AG10803 (cell line): ENCODE data around the gene PARD3.

Source experiments
- DNase-seq: peaks from one replicate; pipeline ENCODE4 v3.0.0; 2010; ENCODE audit warnings: low read depth
- H3K4me3 ChIP-seq: 2 replicates; pipeline ENCODE4 v1.5.1; 2011; ENCODE audit warnings: mild to moderate bottlenecking, low read length, control low read depth
- TF ChIP-seq, protein P1 (sequence below): conservative IDR thresholded peaks from 2 replicates; pipeline ENCODE4 v1.5.1; 2011; ENCODE audit warnings: mild to moderate bottlenecking, low read length, control low read depth, inconsistent platforms

The PARD3 gene

DNA sequence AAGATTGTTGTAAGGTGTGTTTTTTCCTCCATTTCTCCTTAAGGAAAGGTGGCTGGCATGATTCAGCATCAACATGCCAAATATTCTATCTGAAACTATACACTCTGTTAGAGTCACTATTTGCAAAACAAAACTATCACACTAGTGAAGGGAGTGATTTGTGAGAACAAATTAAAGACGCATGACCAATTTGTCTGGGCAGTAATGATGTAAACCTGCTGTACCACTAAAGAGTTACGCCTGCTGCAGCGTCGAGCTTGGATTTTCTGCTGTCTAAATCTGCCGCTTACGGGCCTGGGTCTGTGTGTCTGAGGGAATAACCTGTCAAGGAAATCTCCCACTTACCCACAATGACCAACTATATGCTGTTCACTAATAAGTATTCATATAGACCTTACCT lies 648.3 kb downstream of the PARD3 start:
- no peak for DNase-seq
- TF ChIP-seq, protein P1, sequence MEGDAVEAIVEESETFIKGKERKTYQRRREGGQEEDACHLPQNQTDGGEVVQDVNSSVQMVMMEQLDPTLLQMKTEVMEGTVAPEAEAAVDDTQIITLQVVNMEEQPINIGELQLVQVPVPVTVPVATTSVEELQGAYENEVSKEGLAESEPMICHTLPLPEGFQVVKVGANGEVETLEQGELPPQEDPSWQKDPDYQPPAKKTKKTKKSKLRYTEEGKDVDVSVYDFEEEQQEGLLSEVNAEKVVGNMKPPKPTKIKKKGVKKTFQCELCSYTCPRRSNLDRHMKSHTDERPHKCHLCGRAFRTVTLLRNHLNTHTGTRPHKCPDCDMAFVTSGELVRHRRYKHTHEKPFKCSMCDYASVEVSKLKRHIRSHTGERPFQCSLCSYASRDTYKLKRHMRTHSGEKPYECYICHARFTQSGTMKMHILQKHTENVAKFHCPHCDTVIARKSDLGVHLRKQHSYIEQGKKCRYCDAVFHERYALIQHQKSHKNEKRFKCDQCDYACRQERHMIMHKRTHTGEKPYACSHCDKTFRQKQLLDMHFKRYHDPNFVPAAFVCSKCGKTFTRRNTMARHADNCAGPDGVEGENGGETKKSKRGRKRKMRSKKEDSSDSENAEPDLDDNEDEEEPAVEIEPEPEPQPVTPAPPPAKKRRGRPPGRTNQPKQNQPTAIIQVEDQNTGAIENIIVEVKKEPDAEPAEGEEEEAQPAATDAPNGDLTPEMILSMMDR = no peak

DNA sequence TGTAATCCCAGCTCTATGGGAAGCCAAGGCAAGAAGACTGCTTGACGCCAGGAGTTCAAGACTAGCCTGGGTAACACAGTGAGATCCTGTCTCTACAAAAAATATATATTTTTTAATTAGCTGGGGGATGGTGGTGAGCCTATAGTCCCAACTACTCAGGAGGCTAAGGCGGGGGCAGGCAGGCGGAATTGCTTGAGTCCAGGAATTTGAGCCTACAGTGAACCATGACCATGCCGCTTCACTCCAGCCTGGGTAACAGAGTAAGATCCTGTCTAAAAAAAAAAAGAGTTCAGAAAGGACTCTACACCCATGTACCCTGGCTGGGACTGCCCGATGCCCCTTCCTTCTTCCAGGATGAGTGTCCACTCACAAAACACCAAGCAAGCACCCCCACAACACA lies 648.7 kb downstream of the PARD3 start:
- H3K4me3 ChIP-seq = no peak overlapping the region
- DNase-seq = no peak
- TF ChIP-seq, protein P1 = no peak

More for the DNA sequence above, 648.3 kb downstream of the PARD3 start:
- no peak overlapping the region for H3K4me3 ChIP-seq

DNA sequence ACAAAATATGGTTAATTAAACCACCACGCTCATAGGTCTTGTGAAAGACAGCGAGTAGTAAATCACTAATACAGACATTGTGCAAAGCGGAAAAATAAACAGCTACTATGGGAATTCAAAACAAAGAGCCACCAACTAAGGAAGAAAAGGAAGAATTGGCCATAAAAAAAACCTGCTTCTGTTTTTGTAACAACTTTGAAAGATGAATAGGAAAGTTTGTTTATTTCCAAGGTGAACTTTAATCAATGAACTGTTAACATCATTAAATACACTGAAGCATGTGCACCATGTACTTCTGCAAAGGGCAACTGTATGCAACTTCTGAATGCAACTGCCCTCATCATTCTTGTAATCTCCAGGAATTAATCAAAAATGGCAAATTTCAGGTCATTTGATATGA lies 651.1 kb downstream of the PARD3 start:
- TF ChIP-seq, protein P1 = no peak
- no peak for DNase-seq
- H3K4me3 ChIP-seq = no peak overlapping the region

DNA sequence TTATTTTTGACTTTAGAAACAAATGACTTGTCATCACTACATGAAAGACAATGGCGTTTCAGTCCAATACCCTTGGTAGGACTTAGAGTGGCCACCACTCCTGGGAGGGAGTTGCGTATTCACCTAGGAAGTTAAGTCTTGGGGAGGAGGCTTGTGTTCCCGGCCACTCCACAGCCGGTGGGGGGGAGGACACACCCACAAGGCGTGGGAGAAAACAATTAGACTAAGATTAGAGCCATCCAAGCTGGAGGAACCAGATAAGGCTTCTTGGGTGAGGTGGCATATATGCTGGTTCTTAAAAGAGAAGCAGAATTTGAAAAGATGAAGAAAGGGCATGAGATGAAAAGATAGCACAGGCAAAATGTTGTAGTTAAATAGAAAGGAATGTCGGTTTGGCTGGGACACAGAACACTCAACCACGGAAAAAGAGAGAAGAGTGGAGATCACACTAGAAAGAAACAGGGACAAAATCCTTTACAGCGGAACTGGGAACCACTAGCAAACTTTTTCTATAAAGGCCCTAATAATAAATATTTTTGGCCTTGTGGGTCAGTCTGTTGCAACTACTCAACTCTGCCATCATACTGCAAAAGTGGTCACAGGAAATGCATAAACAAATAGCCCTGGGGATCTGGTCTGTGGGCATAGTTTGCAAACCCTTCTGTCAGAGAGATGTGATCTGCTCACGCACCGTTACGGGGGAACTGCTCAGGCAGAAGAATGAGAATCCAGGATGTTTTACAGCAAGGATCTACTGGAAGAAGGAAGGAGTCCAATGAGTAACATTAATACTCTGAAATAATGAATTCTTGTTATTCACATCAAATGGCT lies 651.8 kb downstream of the PARD3 start:
- TF ChIP-seq, protein P1 = no peak
- H3K4me3 ChIP-seq = no peak overlapping the region
- DNase-seq = peak; percentile 27

DNA sequence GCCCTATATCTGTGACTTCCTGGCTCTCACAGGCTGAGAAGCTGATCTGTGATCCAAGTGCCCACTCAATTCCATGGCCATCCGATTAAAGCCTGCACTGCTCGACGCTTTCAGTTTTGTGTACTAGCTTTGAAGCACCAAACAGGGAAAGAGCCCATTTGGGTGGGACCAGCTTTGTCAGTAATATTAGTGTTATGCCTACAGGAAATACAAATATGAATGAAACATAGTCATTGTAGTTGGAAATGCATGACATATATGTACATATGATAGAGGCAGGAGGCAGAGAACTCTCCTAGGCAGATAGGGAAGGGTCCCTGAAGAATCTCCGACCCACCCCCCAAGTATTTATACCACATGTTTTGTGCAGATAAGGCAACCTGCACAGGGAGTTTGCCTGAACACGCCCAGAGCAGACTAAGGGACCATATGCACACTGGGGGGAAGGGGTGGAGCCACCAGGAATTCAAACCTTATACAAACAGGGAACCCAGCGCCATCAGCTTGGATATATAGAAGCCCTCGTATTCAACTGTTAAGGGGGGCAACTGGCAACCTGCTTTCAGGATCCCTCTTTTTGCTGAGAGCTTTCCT lies 653.2 kb downstream of the PARD3 start:
- TF ChIP-seq, protein P1 = no peak
- no peak for DNase-seq
- H3K4me3 ChIP-seq = no peak overlapping the region

DNA sequence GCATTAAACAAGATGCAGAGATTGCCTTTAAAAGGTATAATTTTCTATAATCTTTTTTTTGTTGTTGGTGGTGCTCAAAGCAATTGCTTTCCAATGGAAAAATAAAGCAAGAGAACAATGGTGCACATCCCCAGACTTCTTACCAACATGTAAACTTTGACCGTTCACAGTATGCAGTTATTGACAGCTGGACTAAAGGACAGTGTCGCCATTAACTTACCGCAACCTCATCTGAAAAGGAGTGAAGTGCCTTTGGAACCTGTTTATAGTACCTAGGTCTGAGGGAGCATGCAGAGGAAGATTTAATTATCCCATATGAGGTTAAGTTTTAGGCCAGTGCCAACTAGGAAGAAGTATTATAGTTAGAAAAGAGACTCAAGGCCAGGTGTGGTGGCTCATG lies 654.5 kb downstream of the PARD3 start:
- H3K4me3 ChIP-seq = no peak overlapping the region
- TF ChIP-seq, protein P1 = no peak
- DNase-seq = no peak

DNA sequence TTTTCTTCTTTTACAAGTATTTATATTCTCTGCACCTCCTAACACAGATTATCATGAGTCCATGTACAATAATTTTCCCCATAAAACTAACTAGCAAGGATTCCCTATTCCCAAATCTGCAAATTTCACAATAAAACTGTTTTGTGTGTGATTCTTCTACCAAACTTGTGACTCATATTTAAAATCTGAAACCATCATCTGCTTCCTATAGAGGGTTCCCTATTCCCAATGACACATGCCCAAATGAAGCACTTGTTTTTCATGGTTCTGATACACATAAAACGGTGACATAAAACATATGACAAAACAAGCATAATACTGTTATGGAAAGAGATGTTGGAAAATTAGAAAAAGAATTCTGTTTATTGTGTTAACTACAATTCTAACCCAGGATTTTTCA lies 657.6 kb downstream of the PARD3 start:
- peak; percentile 65 for DNase-seq
- TF ChIP-seq, protein P1 = no peak
- no peak overlapping the region for H3K4me3 ChIP-seq
